ENCODE data around the gene USP3.

GRCh38 chr15:63573533-63573932, 69.1 kb downstream of the USP3 start:
- TF ChIP-seq, protein P1, sequence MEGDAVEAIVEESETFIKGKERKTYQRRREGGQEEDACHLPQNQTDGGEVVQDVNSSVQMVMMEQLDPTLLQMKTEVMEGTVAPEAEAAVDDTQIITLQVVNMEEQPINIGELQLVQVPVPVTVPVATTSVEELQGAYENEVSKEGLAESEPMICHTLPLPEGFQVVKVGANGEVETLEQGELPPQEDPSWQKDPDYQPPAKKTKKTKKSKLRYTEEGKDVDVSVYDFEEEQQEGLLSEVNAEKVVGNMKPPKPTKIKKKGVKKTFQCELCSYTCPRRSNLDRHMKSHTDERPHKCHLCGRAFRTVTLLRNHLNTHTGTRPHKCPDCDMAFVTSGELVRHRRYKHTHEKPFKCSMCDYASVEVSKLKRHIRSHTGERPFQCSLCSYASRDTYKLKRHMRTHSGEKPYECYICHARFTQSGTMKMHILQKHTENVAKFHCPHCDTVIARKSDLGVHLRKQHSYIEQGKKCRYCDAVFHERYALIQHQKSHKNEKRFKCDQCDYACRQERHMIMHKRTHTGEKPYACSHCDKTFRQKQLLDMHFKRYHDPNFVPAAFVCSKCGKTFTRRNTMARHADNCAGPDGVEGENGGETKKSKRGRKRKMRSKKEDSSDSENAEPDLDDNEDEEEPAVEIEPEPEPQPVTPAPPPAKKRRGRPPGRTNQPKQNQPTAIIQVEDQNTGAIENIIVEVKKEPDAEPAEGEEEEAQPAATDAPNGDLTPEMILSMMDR (IDR thresholded peaks at IDR 0.05): no peak
- no peak for TF ChIP-seq POLR2A (IDR thresholded peaks at IDR 0.05)
- no peak for TF ChIP-seq EP300 (IDR thresholded peaks at IDR 0.05)

All from gastroesophageal sphincter (tissue), 3 donors.